ENCODE measurements around the gene KRTCAP2. TPM values are rescaled to one million over a fixed set of nuclear protein-coding genes. Genes with fewer than 3 reads are reported as not detected.

Gene KRTCAP2
- total RNA-seq, 1 donor from 2014 or later: 201 TPM

DNA sequence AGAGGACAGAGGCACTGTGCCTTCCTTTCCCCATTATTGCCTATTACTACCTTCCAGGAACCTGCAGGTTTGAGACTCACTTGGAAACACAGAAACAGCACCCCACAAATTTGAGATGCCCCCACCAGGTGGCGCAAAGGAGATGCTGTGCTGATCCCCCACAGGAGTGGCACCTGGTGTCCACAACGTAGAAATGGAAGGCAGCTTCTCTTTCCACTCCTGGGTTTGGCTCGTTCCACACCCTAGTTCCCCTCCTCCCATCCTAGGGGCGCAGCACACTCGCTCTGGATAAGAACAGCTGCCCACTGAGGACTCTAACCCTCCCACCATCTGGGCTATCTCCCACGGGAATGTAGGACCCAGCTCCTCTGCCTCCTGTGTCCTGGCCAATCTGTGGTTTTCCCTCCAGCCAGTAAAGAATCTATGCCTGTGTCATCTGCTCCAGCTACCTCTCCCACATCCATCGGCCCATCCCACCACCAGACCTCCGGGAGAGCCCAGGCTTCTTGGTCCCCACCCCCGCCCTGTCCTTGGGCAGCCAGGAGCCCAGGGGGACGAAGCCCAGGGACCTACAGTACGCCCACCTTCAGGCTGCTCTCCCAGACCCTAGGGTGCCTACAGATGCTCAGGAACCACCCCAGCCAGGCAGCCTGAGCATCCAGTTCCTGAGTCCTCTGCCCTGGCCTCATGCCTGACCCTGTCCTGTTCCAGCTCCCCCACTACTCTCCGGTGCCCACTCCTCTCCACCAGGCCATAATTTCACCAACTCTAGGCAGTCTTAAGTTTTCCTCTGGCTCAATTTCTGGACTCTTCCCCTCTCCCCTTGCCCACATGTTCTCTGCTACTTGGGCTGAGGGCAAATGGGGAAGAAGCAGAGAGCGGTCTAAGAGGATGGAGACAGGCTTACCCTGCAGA is 34.0 kb upstream of the KRTCAP2 start:
- peaks cover 28% of the 10 kb centered on the region for H3K4me1 Mint-ChIP-seq (ENCODE audit: unreplicated experiment)
- H3K9me3 Mint-ChIP-seq (ENCODE audit: unreplicated experiment): no peaks in the 10 kb centered on the region
- DNase-seq (ENCODE audit: extremely low spot score, unreplicated experiment): peak; percentile 93
- peaks cover 2% of the 10 kb centered on the region for H3K36me3 Mint-ChIP-seq (ENCODE audit: unreplicated experiment)
- TF ChIP-seq CTCF (IDR thresholded peaks at IDR 0.05): peak; percentile 85
- H3K27me3 Mint-ChIP-seq (ENCODE audit: unreplicated experiment): no peaks in the 10 kb centered on the region
- peak overlapping the region; percentile 83 for H3K4me3 Mint-ChIP-seq (ENCODE audit: unreplicated experiment)
- H3K27ac Mint-ChIP-seq (ENCODE audit: unreplicated experiment): peak overlapping the region; percentile 100

- Mint-ChIP-seq H3K27ac (ENCODE audit: unreplicated experiment) (no peak overlapping the region), H3K4me3 (ENCODE audit: unreplicated experiment) (no peak overlapping the region), H3K27me3 (ENCODE audit: unreplicated experiment) (no peaks in the 10 kb centered on the region), H3K36me3 (ENCODE audit: unreplicated experiment) (peaks cover 2% of the 10 kb centered on the region), H3K9me3 (ENCODE audit: unreplicated experiment) (no peaks in the 10 kb centered on the region), H3K4me1 (ENCODE audit: unreplicated experiment) (peaks cover 28% of the 10 kb centered on the region)
- no peak for TF ChIP-seq CTCF (IDR thresholded peaks at IDR 0.05)
- DNase-seq (ENCODE audit: extremely low spot score, unreplicated experiment): no peak
Measured at GRCh38 chr1:155205969-155206593, 33.0 kb upstream of the KRTCAP2 start.

GRCh38 chr1:155205035-155205434 is 31.9 kb upstream of the KRTCAP2 start:
- H3K4me3 Mint-ChIP-seq (ENCODE audit: unreplicated experiment): no peak overlapping the region
- H3K27me3 Mint-ChIP-seq (ENCODE audit: unreplicated experiment): no peaks in the 10 kb centered on the region
- peaks cover 27% of the 10 kb centered on the region for H3K4me1 Mint-ChIP-seq (ENCODE audit: unreplicated experiment)
- H3K36me3 Mint-ChIP-seq (ENCODE audit: unreplicated experiment): peaks cover 2% of the 10 kb centered on the region
- H3K9me3 Mint-ChIP-seq (ENCODE audit: unreplicated experiment): no peaks in the 10 kb centered on the region
- TF ChIP-seq CTCF (IDR thresholded peaks at IDR 0.05): no peak
- no peak for DNase-seq (ENCODE audit: extremely low spot score, unreplicated experiment)
- no peak overlapping the region for H3K27ac Mint-ChIP-seq (ENCODE audit: unreplicated experiment)

- TF ChIP-seq CTCF (IDR thresholded peaks at IDR 0.05): no peak
- H3K9me3 Mint-ChIP-seq (ENCODE audit: unreplicated experiment): no peaks in the 10 kb centered on the region
- no peak overlapping the region for H3K27ac Mint-ChIP-seq (ENCODE audit: unreplicated experiment)
- H3K36me3 Mint-ChIP-seq (ENCODE audit: unreplicated experiment): peaks cover 5% of the 10 kb centered on the region
- H3K4me3 Mint-ChIP-seq (ENCODE audit: unreplicated experiment): no peak overlapping the region
- no peaks in the 10 kb centered on the region for H3K27me3 Mint-ChIP-seq (ENCODE audit: unreplicated experiment)
- no peak for DNase-seq (ENCODE audit: extremely low spot score, unreplicated experiment)
- peaks cover 14% of the 10 kb centered on the region for H3K4me1 Mint-ChIP-seq (ENCODE audit: unreplicated experiment)
Measured at GRCh38 chr1:155202731-155203515, 29.8 kb upstream of the KRTCAP2 start.

Data from osteocyte (in vitro differentiated cells).